Right kidney (tissue), 9 donors: ENCODE results near the gene COPS4.
A peak's percentile ranks its signal among the peaks of the same experiment; 100 is the strongest.
"Not testable (repeated sequence)": the region's sequence is repeated elsewhere in the genome, so short reads cannot be mapped to it uniquely, and the experiment has no call there.

Experiments used
- DNase-seq: peaks from one replicate; pipeline ENCODE4 v3.0.0-alpha.2; 2016
- long read RNA-seq, 8 donors: transcript quantifications; one replicate each; lab custom pipeline, GENCODE V29; 2026

COPS4 gene
- long read RNA-seq, donor 1, transcript COPS4-201 (10 exons, 1,744 nt): major isoform, 41 of 65 reads
- long read RNA-seq, donor 1, partial matches to known transcripts: 16 of 65 reads
- long read RNA-seq, donor 1, other reads (novel, unspliced or antisense): 0 of 65 reads
- long read RNA-seq, donor 2, transcript COPS4-201 (10 exons, 1,744 nt): major isoform, 26 of 31 reads
- long read RNA-seq, donor 2, partial matches to known transcripts: 0 of 31 reads
- long read RNA-seq, donor 2, other reads (novel, unspliced or antisense): 0 of 31 reads
- long read RNA-seq, donor 3, transcript COPS4-201 (10 exons, 1,744 nt): major isoform, 30 of 35 reads
- long read RNA-seq, donor 3, partial matches to known transcripts: 0 of 35 reads
- long read RNA-seq, donor 3, other reads (novel, unspliced or antisense): 0 of 35 reads
- long read RNA-seq, donor 4, transcript COPS4-201 (10 exons, 1,744 nt): major isoform, 25 of 30 reads
- long read RNA-seq, donor 4, partial matches to known transcripts: 0 of 30 reads
- long read RNA-seq, donor 4, other reads (novel, unspliced or antisense): 0 of 30 reads
- long read RNA-seq, donor 5, transcript COPS4-201 (10 exons, 1,744 nt): major isoform, 31 of 31 reads
- long read RNA-seq, donor 5, partial matches to known transcripts: 0 of 31 reads
- long read RNA-seq, donor 5, other reads (novel, unspliced or antisense): 0 of 31 reads
- long read RNA-seq, donor 6, transcript COPS4-201 (10 exons, 1,744 nt): major isoform, 24 of 28 reads
- long read RNA-seq, donor 6, partial matches to known transcripts: 0 of 28 reads
- long read RNA-seq, donor 6, other reads (novel, unspliced or antisense): 0 of 28 reads
- long read RNA-seq, donor 7, transcript COPS4-201 (10 exons, 1,744 nt): major isoform, 40 of 58 reads
- long read RNA-seq, donor 7, partial matches to known transcripts: 15 of 58 reads
- long read RNA-seq, donor 7, other reads (novel, unspliced or antisense): 0 of 58 reads
- long read RNA-seq, donor 8, transcript COPS4-201 (10 exons, 1,744 nt): major isoform, 34 of 38 reads
- long read RNA-seq, donor 8, partial matches to known transcripts: 0 of 38 reads
- long read RNA-seq, donor 8, other reads (novel, unspliced or antisense): 0 of 38 reads

GRCh38 chr4:83034630-83035494 lies at the start of gene COPS4:
Gene COPS4 (plus strand): TSS chr4:83035183. CDS start chr4:83035225, 42 bp downstream.
- DNase-seq: peak; percentile 88

GRCh38 chr4:82987519-82987918 lies 47.5 kb upstream of the COPS4 start:
- not testable (repeated sequence) for DNase-seq

GRCh38 chr4:82988323-82988832 lies 46.6 kb upstream of the COPS4 start:
- no peak for DNase-seq

- no peak for DNase-seq
Observed at GRCh38 chr4:82989575-82990429, 45.2 kb upstream of the COPS4 start.

GRCh38 chr4:82994834-82995233 lies 40.1 kb upstream of the COPS4 start:
- DNase-seq: no peak

GRCh38 chr4:82998898-82999297 lies 36.1 kb upstream of the COPS4 start:
- no peak for DNase-seq

- no peak for DNase-seq
Observed at GRCh38 chr4:83002329-83002728, 32.7 kb upstream of the COPS4 start.

- not testable (repeated sequence) for DNase-seq
Observed at GRCh38 chr4:83003044-83003791, 31.8 kb upstream of the COPS4 start.

- DNase-seq: peak; percentile 3
Observed at GRCh38 chr4:83009529-83009928, 25.5 kb upstream of the COPS4 start.

GRCh38 chr4:83010111-83010521 lies 24.9 kb upstream of the COPS4 start:
- DNase-seq: peak; percentile 36

GRCh38 chr4:83010522-83011318 lies 24.3 kb upstream of the COPS4 start, which contains the start of gene LIN54:
Gene LIN54 (minus strand): TSS chr4:83010823. CDS start chr4:82984844, 25,979 bp downstream.
- DNase-seq: peak; percentile 78

- no peak for DNase-seq
Observed at GRCh38 chr4:83011689-83012199, 23.2 kb upstream of the COPS4 start.

GRCh38 chr4:83012200-83012686 lies 22.7 kb upstream of the COPS4 start:
- peak; percentile 90 for DNase-seq

- DNase-seq: peak; percentile 91
Observed at GRCh38 chr4:83012687-83013419, 22.1 kb upstream of the COPS4 start.

GRCh38 chr4:83013420-83013867 lies 21.5 kb upstream of the COPS4 start:
- no peak for DNase-seq

- DNase-seq: no peak
Observed at GRCh38 chr4:83013902-83014301, 21.1 kb upstream of the COPS4 start.

- no peak for DNase-seq
Observed at GRCh38 chr4:83019794-83020494, 15.0 kb upstream of the COPS4 start.
